PC-9 (cell line): Measurements from ENCODE around the gene CPN1. TPM values are rescaled to one million over a fixed set of nuclear protein-coding genes. Genes with fewer than 3 reads are reported as not detected.
A peak's percentile ranks its signal among the peaks of the same experiment; 100 is the strongest.

Experiments
- Bru-seq: library from RNA; stranded (reverse); fragments of 400-500 nt; gene quantifications from one replicate; lab custom pipeline; 2021; lab: Mats Ljungman, UMichigan
- BruChase-seq, 2 experiments: library from RNA; stranded (reverse); fragments of 400-500 nt; gene quantifications; one replicate each; lab custom pipeline; 2021; lab: Mats Ljungman, UMichigan
- BruUV-seq: library from RNA; stranded (reverse); fragments of 400-500 nt; replicated peaks from 2 replicates; lab custom pipeline; 2021; lab: Mats Ljungman, UMichigan
- CTCF ChIA-PET: fragments of 300-600 bp; sonication (Branson Sonifier 250); formaldehyde crosslinking; loops from one replicate; lab custom pipeline; 2022; ENCODE audit warnings: antibody characterized with exemption; lab: Charles Lee
- POLR2A ChIA-PET: fragments of 300-600 bp; sonication (Branson Sonifier 250); formaldehyde crosslinking; loops from one replicate; lab custom pipeline; 2022; ENCODE audit warnings: antibody characterized with exemption; ENCODE audit not compliant: unreplicated experiment; lab: Charles Lee
- DNase-seq, 2 experiments: peaks; one replicate each; pipeline versions ENCODE4 v3.0.0 to v3.0.0-alpha.2; 2015 to 2022; ENCODE audit warnings: mixed read lengths in 1 of 2
- H2AFZ ChIP-seq: fragments of 200-600 bp; sonication (generic); 2 replicates; pipeline ENCODE4 v1.8.1; 2017; ENCODE audit warnings: antibody characterized with exemption
- H3F3A ChIP-seq: fragments of 200-600 bp; sonication (generic); 2 replicates; pipeline ENCODE4 v1.8.1; 2017; ENCODE audit warnings: antibody characterized with exemption, mild to moderate bottlenecking, low read depth; ENCODE audit not compliant: insufficient read depth
- H3K27ac ChIP-seq: fragments of 200-600 bp; sonication (generic); 2 replicates; pipeline ENCODE4 v1.6.1; 2016; ENCODE audit warnings: mixed run types
- H3K27me3 ChIP-seq: fragments of 200-600 bp; sonication (generic); 2 replicates; pipeline ENCODE4 v1.6.1; 2016; ENCODE audit warnings: low read depth, mixed run types; ENCODE audit not compliant: insufficient read depth
- H3K36me3 ChIP-seq: fragments of 200-600 bp; sonication (generic); 2 replicates; pipeline ENCODE4 v1.6.1; 2016; ENCODE audit warnings: low read depth, mixed run types
- H3K4me1 ChIP-seq: fragments of 200-600 bp; sonication (generic); replicated peaks from 2 replicates; pipeline ENCODE4 v1.6.1; 2016; ENCODE audit warnings: mixed run types; ENCODE audit not compliant: insufficient read depth
- H3K4me2 ChIP-seq: fragments of 200-600 bp; sonication (generic); 2 replicates; pipeline ENCODE4 v1.6.1; 2017; ENCODE audit warnings: mixed run types
- H3K4me3 ChIP-seq: fragments of 200-600 bp; sonication (generic); 2 replicates; pipeline ENCODE4 v1.6.1; 2016; ENCODE audit warnings: mixed run types
- H3K79me2 ChIP-seq: fragments of 200-600 bp; sonication (generic); 2 replicates; pipeline ENCODE4 v1.6.1; 2017; ENCODE audit warnings: low read depth, mixed run types
- H3K9me2 ChIP-seq: fragments of 200-600 bp; sonication (generic); 2 replicates; pipeline ENCODE4 v1.8.1; 2017; ENCODE audit warnings: mild to moderate bottlenecking; ENCODE audit not compliant: insufficient read depth
- H3K9me3 ChIP-seq: fragments of 200-600 bp; sonication (generic); 2 replicates; pipeline ENCODE4 v1.8.1; 2016; ENCODE audit warnings: low read depth; ENCODE audit not compliant: insufficient read depth
- H4K20me1 ChIP-seq: fragments of 200-600 bp; sonication (generic); 2 replicates; pipeline ENCODE4 v1.8.1; 2017; ENCODE audit not compliant: insufficient read depth
- EZH2 ChIP-seq: fragments of 200-600 bp; sonication (generic); IDR thresholded peaks from 2 replicates; pipeline ENCODE4 v1.8.0; 2017; ENCODE audit warnings: antibody characterized with exemption, low read depth
- intact Hi-C: fragments of 100-400 bp; cut with micrococcal nuclease; formaldehyde crosslinking; loops from one replicate; pipeline ENCODE4 v1.10.0; 2022; ENCODE audit not compliant: unreplicated experiment
- long read RNA-seq: library from polyadenylated mRNA; stranded (forward); transcript quantifications from one replicate; pipeline ENCODE4 v2.0.0, GENCODE V29; 2022
- total RNA-seq: library from RNA; stranded (reverse); gene quantifications from 2 replicates; pipeline ENCODE4 v1.2.3, GENCODE V29; 2021
- TF ChIP-seq, protein P1 (sequence below): fragments of 200-600 bp; sonication (generic); conservative IDR thresholded peaks from 2 replicates; pipeline ENCODE4 v1.6.1; 2017; ENCODE audit warnings: mixed run types, antibody characterized with exemption, mild to moderate bottlenecking, moderate library complexity

The CPN1 gene
- not detected in 2 replicates for total RNA-seq
- not detected for Bru-seq, nascent RNA
- BruChase-seq, experiment 1, labeled RNA remaining after a 2-hour chase: not detected
- BruChase-seq, experiment 2, labeled RNA remaining after a 6-hour chase: percentile 3 among the genes with signal in this experiment
- long read RNA-seq: 0 reads

GRCh38 chr10:100081075-100082001 is at the start of gene CPN1:
TSS of gene CPN1 (minus strand) at chr10:100081869. CDS start at chr10:100081625, 244 bp downstream.
- CTCF ChIA-PET: no interaction called here
- Histone ChIP-seq H3K36me3 (no peaks in the 10 kb centered on the region), H3K4me1 (no peaks in the 10 kb centered on the region), H3K9me3 (no peaks in the 10 kb centered on the region), H3K4me3 (no peak within 1 kb of the TSS), H3K27me3 (no peaks in the 10 kb centered on the region), H3K27ac (no peak within 1 kb of the TSS), H4K20me1 (no peaks in the 10 kb centered on the region), H3K4me2 (no peak within 1 kb of the TSS), H3F3A (no peaks in the 10 kb centered on the region), H2AFZ (no peak within 1 kb of the TSS), H3K9me2 (no peaks in the 10 kb centered on the region), H3K79me2 (no peaks in the 10 kb centered on the region)
- no peak for TF ChIP-seq EZH2
- TF ChIP-seq, protein P1, sequence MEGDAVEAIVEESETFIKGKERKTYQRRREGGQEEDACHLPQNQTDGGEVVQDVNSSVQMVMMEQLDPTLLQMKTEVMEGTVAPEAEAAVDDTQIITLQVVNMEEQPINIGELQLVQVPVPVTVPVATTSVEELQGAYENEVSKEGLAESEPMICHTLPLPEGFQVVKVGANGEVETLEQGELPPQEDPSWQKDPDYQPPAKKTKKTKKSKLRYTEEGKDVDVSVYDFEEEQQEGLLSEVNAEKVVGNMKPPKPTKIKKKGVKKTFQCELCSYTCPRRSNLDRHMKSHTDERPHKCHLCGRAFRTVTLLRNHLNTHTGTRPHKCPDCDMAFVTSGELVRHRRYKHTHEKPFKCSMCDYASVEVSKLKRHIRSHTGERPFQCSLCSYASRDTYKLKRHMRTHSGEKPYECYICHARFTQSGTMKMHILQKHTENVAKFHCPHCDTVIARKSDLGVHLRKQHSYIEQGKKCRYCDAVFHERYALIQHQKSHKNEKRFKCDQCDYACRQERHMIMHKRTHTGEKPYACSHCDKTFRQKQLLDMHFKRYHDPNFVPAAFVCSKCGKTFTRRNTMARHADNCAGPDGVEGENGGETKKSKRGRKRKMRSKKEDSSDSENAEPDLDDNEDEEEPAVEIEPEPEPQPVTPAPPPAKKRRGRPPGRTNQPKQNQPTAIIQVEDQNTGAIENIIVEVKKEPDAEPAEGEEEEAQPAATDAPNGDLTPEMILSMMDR: no peak
- no TSS peak for BruUV-seq
- intact Hi-C loops: no loop called here
- POLR2A ChIA-PET: no interaction called here
- DNase-seq: no peak

GRCh38 chr10:100130831-100131230 is 49.2 kb upstream of the CPN1 start:
- Histone ChIP-seq H3K4me1 (no peaks in the 10 kb centered on the region), H3K4me2 (no peak overlapping the region), H4K20me1 (no peaks in the 10 kb centered on the region), H3K27ac (no peak overlapping the region), H3K4me3 (no peak overlapping the region), H3K79me2 (no peaks in the 10 kb centered on the region), H3K27me3 (no peaks in the 10 kb centered on the region), H3K9me2 (no peaks in the 10 kb centered on the region), H3F3A (no peaks in the 10 kb centered on the region), H3K36me3 (no peaks in the 10 kb centered on the region), H3K9me3 (no peaks in the 10 kb centered on the region; the same call in 1 of the 2 replicates), H2AFZ (no peak overlapping the region)
- intact Hi-C loops: no loop called here
- POLR2A ChIA-PET: no interaction called here
- no TSS peak for BruUV-seq
- no peak for DNase-seq
- CTCF ChIA-PET: no interaction called here
- TF ChIP-seq, protein P1: no peak
- no peak for TF ChIP-seq EZH2

DNA sequence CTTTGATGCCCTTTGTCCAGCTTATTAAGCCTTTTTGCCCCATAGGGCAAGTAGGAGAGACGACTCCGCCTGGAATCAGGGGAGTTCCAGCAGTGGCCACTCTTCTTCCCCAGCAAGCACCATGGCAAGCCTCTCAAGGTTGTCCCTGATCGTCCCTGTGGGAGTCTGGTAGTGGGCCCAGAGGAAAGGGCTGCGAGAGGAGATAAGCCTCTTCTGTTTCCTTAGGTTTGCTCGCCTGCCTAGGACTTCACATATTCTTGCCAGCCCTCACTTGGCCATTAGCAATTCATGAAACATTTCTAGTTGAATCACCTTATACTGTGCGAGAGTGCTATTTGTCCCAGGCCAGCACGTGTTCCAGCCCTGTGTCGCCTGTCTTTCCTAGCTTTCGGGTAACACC is 47.8 kb upstream of the CPN1 start:
- BruUV-seq: no TSS peak
- Histone ChIP-seq H3K79me2 (no peaks in the 10 kb centered on the region), H3K36me3 (no peaks in the 10 kb centered on the region), H3F3A (no peaks in the 10 kb centered on the region), H3K4me2 (no peak overlapping the region), H4K20me1 (no peaks in the 10 kb centered on the region), H3K4me1 (no peaks in the 10 kb centered on the region), H3K27ac (no peak overlapping the region), H3K4me3 (no peak overlapping the region), H3K9me3 (no peaks in the 10 kb centered on the region; the same call in 1 of the 2 replicates), H3K27me3 (no peaks in the 10 kb centered on the region), H3K9me2 (no peaks in the 10 kb centered on the region), H2AFZ (no peak overlapping the region)
- CTCF ChIA-PET: no interaction called here
- POLR2A ChIA-PET: no interaction called here
- intact Hi-C loops: no loop called here
- no peak for DNase-seq
- TF ChIP-seq EZH2: no peak
- TF ChIP-seq, protein P1: no peak
